Tibial artery (tissue), 4 donors: Measurements from ENCODE around the gene PSMG2.
A peak's percentile ranks its signal among the peaks of the same experiment; 100 is the strongest.

Experiments
- DNase-seq, 2 donors: peaks; one replicate each; pipeline ENCODE4 v3.0.0-alpha.2; 2019
- H3K27ac ChIP-seq, 2 donors: fragments of 200-600 bp; sonication (generic) in 1 of 2; 1 replicate in 1 of 2; 2 replicates in 1 of 2; pipeline ENCODE4 v1.5.1; 2018 to 2019; ENCODE audit warnings: mild to moderate bottlenecking in 1 of 2
- H3K27me3 ChIP-seq, 2 donors: fragments of 200-600 bp; sonication (generic) in 1 of 2; one replicate each; pipeline versions ENCODE4 v1.5.1 to v1.6.0; 2016 to 2019
- H3K36me3 ChIP-seq, 3 donors: fragments of 200-600 bp; sonication (generic) in 2 of 3; one replicate each; pipeline ENCODE4 v1.5.1; 2016 to 2019; ENCODE audit warnings: mild to moderate bottlenecking in 2 of 3
- H3K4me1 ChIP-seq, 4 donors: fragments of 200-600 bp; sonication (generic) in 2 of 4; 1 replicate in 3 of 4; 2 replicates in 1 of 4; pipeline ENCODE4 v1.5.1; 2016 to 2019
- H3K4me3 ChIP-seq, 2 donors: fragments of 200-600 bp; sonication (generic) in 1 of 2; 1 replicate in 1 of 2; 2 replicates in 1 of 2; pipeline ENCODE4 v1.5.1; 2018 to 2019; ENCODE audit warnings: mild to moderate bottlenecking in 2 of 2
- H3K9me3 ChIP-seq, 3 donors: fragments of 200-600 bp; sonication (generic) in 1 of 3; one replicate each; pipeline ENCODE4 v1.5.1; 2016 to 2019
- intact Hi-C: fragments of 100-400 bp; cut with DNase I; formaldehyde crosslinking; loops from one replicate; pipeline ENCODE4 v1.15.0; 2023; ENCODE audit warnings: low total_unique reads
- TF ChIP-seq, protein P1 (sequence below), 2 experiments: fragments of 200-600 bp in 1 of 2; fragments of 450-650 bp in 1 of 2; IDR thresholded peaks; one replicate each; pipeline ENCODE4 v1.5.1; 2017 to 2019; ENCODE audit warnings: antibody characterized with exemption in 2 of 2, mild to moderate bottlenecking in 1 of 2, moderate library complexity in 1 of 2

Gene PSMG2

DNA sequence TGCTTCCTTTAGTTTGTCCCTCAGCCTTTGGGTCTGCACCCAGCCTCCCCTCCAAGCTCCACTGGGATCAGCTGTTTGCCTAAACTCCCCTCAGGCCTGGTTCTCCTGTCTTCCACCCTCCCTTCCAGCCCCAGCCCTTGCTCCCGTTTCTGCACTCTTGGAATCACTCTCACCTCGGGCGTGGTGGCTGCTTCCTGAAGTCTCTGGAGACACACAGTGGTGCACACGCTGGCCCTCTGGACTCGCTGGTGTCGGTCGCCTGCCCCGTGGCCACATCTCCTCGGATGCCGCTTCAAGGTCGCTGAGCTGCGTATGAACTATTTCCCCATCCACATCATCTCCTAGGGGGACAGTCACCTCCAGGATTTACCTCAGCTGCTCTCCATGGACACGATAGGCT, 46.3 kb downstream of the PSMG2 start:
- H3K36me3 ChIP-seq, result no peaks in the 10 kb centered on the region
- DNase-seq, result no peak
- intact Hi-C loops, result no loop called here
- TF ChIP-seq, protein P1, sequence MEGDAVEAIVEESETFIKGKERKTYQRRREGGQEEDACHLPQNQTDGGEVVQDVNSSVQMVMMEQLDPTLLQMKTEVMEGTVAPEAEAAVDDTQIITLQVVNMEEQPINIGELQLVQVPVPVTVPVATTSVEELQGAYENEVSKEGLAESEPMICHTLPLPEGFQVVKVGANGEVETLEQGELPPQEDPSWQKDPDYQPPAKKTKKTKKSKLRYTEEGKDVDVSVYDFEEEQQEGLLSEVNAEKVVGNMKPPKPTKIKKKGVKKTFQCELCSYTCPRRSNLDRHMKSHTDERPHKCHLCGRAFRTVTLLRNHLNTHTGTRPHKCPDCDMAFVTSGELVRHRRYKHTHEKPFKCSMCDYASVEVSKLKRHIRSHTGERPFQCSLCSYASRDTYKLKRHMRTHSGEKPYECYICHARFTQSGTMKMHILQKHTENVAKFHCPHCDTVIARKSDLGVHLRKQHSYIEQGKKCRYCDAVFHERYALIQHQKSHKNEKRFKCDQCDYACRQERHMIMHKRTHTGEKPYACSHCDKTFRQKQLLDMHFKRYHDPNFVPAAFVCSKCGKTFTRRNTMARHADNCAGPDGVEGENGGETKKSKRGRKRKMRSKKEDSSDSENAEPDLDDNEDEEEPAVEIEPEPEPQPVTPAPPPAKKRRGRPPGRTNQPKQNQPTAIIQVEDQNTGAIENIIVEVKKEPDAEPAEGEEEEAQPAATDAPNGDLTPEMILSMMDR (IDR thresholded peaks at IDR 0.05), result no peak
- no peak overlapping the region for H3K27ac ChIP-seq
- H3K4me1 ChIP-seq, result no peaks in the 10 kb centered on the region
- H3K9me3 ChIP-seq, result no peaks in the 10 kb centered on the region
- H3K4me3 ChIP-seq, result no peak overlapping the region
- no peaks in the 10 kb centered on the region for H3K27me3 ChIP-seq

DNA sequence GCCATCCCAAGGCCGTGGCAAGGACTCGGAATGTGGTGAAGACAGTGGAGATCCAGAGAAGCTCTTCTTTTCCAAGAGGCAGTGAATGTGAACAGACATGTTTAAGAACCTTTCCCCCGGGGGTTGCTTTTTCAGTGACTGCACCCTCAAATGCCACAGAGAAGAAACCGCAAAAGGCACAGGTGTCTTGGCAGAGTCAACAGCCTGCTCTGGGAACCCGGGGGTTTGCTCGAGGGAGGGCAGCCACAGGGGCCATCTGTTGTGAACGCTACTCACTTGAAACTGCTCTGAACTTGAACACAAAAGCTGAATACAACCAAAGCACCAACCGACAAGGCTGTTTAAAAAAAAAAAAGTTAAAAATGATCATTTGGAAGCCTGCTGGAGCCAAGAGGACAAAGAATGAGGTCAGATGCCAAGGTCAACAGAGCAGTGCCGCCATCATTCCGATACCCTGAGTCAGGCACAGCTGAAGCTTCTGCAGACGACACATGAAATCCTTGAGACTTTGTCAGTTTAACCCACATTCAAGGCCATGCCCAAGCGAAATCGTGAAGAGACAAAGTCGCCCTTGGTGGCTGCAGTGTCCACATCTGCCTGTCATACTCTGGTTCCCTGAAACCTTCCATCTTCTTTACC, 47.4 kb downstream of the PSMG2 start:
- H3K36me3 ChIP-seq, result no peaks in the 10 kb centered on the region
- TF ChIP-seq, protein P1 (IDR thresholded peaks at IDR 0.05), result no peak
- no peak overlapping the region for H3K4me3 ChIP-seq
- H3K27me3 ChIP-seq, result no peaks in the 10 kb centered on the region
- no peak for DNase-seq
- no peaks in the 10 kb centered on the region for H3K4me1 ChIP-seq
- no peaks in the 10 kb centered on the region for H3K9me3 ChIP-seq
- no peak overlapping the region for H3K27ac ChIP-seq
- intact Hi-C loops, result no loop called here

DNA sequence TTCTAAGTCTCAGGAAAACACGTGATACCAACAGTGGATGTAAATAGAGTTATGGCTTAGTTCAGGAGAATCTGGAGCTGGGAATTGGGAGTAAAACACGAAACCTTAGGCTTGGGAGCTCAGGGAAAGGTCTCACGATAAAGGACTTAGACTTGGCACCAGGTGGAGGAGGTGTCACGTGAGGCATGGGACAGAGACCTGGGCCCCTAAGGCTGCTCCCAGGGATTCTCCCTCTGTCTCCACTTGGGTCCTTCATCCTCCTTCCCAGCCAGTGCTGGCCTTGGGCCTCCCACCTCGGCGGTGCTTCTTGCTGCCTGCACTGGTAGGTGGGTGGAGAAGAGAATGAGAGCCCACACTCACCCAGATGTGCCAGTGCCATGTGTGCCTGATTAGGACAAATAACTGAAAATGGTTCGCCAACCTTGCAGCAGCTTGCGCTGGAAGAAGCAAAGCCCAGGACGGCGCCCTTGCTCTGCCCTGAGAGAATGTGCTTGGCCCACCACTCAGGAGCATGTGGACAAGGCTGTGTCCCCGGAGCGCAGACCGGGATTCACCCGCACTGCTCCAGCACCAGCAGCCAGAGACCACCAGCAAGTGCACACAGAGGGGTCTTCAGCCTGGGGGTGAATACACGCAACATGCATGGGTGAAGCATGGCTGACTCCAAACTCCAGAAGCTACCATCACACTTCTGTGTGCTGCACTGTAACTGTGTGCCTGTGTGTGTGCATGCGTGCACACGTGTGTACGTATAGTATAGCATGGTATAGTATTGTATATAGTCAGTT, 48.1 kb downstream of the PSMG2 start:
- H3K9me3 ChIP-seq, result no peaks in the 10 kb centered on the region
- no peak overlapping the region for H3K27ac ChIP-seq
- TF ChIP-seq, protein P1 (IDR thresholded peaks at IDR 0.05), result no peak
- intact Hi-C loops, result no loop called here
- H3K27me3 ChIP-seq, result no peaks in the 10 kb centered on the region
- no peak overlapping the region for H3K4me3 ChIP-seq
- no peaks in the 10 kb centered on the region for H3K4me1 ChIP-seq
- DNase-seq, result no peak
- no peaks in the 10 kb centered on the region for H3K36me3 ChIP-seq

DNA sequence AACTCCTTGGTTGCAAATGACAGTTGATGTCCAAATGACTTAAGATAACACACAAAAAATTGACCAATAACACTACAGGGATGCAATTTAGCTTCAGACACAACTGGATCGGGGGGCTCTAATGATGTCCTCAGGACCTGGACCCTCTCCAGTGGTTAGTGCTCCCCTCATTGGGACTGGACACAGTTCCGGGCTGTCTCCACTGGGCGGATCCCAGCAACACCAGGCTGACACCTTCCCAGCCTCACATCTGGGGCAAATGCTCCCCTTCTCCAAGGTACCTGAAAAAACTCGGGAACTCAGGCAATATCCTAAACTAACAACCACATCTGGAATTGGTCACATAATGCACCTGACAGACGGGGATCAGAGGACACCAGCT, 48.7 kb downstream of the PSMG2 start:
- DNase-seq, result peak in 1 of 2 donors; percentile 27
- intact Hi-C loops, result no loop called here

DNA sequence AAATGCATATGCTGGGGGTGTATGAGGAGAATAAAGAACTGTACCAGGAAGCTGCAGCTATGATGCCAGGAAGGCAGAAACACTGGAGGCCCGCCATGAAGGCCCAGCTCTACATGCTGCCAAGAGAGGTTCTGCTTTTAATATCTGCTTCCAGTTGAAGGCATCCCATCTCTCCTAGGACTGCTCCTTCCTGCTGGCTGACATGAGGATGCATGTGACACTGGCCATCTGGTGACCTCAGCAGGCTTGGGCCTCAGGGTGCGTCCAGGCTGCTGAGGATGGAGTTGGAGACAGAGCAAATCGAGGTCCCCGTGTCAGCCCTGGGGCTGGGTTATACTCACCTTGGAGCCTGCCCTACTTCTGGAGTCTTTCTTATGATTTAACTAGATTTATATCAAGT, 49.0 kb downstream of the PSMG2 start:
- TF ChIP-seq, protein P1 (IDR thresholded peaks at IDR 0.05), result no peak
- no peaks in the 10 kb centered on the region for H3K27me3 ChIP-seq
- DNase-seq, result peak in 1 of 2 donors; percentile 42

More for the DNA sequence above, 48.7 kb downstream of the PSMG2 start:
- Histone ChIP-seq H3K9me3 (no peaks in the 10 kb centered on the region), H3K4me3 (no peak overlapping the region), H3K27me3 (no peaks in the 10 kb centered on the region), H3K36me3 (no peaks in the 10 kb centered on the region), H3K27ac (no peak overlapping the region), H3K4me1 (no peaks in the 10 kb centered on the region)
- TF ChIP-seq, protein P1 (IDR thresholded peaks at IDR 0.05), result no peak

More for the DNA sequence above, 49.0 kb downstream of the PSMG2 start:
- H3K9me3 ChIP-seq, result no peaks in the 10 kb centered on the region
- intact Hi-C loops, result no loop called here
- no peaks in the 10 kb centered on the region for H3K36me3 ChIP-seq
- no peaks in the 10 kb centered on the region for H3K4me1 ChIP-seq
- no peak overlapping the region for H3K4me3 ChIP-seq
- no peak overlapping the region for H3K27ac ChIP-seq
